NCI-H82 treated with DMSO at 0.1 percent for 48 hours (cell line): ENCODE data around the gene EWSR1.

ENCODE experiments used
- DNase-seq: peaks from one replicate; lab custom pipeline; 2025; ENCODE audit not compliant: unreplicated experiment; lab: John Stamatoyannopoulos, UW

Gene EWSR1

DNA sequence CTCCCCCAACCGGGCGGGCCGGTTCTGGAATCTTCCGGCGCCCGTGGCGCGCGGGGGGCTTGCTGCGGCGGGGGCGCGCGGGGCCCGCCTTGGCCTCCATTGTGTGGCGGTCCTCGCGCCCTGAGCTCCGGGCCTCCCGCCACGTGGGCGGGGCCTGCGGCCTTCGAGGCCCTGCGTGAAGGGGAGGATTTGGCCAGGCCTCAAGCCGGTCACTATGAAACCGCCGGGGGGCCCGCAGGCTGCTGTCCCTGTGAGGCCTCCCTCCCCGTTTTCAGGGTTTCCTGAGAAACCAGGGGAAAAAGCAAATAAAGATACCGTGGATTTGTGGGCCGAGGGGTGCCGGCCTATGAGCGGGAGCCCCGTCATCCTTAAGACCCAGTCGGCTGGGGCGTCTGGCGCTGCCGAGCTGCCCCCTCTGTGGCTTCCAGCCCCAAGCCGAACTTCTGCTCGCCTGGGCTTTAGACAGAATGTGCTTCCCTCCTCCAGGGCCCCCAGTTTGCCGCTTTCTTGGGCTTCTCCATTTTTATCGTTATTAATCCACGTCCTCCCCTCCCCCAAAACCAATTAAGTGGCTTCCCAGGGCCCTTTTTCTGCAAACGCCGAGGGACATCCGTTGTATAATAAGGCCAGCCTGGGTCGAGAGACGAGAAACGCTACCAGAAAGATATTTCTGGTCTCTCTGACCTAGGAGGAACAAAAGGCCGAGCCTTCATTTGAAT, 602 bp downstream of the EWSR1 start:
- DNase-seq, result no peak

DNA sequence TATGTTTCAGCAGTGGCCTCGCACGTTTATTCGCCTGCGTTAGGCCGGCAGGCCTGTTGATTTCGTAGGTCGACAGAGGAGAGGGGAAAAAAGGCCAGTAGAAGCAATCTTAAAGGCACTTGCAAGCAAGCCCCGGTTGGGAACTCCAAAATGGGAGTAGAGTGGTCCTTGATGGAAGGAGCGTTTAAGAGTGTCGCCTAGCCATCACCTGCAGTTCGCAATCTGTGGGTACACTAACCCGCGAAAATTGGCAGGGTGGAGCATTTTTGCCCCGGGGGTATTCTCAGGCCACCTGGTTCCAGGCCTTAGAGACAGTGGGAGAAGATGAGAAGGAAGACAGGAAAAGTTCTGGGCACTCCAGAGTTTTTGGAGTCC, 1.1 kb downstream of the EWSR1 start:
- DNase-seq, result no peak

DNA sequence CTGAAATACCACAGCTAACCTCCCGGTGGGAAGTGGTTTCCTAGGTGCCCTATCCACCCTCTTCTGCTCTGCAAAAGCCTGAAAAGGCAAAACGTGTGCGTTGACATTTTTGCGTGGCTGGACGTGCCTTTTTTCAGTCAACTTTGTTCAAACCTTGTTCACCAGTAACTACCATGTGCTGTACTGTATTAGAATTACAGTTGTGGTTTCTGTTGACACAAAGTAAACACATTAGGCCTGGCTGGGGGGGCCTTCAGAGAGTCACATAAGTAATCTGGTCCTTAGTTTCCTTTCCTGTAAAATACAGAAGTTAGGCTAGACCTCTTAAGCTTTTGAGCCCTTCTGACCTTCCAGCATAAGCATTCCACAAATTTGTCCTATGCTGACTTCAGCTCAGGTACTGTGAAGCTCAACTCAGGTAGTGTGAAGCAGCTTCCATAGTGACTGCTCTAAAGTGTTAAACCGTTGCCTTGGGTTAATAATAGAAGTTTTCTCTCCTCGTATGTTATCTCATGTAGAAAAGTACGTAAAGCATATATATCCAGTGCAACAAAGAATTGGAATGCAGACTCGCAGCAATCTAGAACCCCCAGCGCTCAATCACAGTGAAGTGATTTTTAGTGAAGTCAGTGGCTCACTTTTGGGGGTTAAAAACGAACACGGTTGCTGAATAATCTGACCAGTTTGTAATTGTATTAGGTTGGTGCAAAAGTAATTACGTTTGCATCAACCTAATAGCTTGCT, 1.8 kb downstream of the EWSR1 start:
- no peak for DNase-seq

DNA sequence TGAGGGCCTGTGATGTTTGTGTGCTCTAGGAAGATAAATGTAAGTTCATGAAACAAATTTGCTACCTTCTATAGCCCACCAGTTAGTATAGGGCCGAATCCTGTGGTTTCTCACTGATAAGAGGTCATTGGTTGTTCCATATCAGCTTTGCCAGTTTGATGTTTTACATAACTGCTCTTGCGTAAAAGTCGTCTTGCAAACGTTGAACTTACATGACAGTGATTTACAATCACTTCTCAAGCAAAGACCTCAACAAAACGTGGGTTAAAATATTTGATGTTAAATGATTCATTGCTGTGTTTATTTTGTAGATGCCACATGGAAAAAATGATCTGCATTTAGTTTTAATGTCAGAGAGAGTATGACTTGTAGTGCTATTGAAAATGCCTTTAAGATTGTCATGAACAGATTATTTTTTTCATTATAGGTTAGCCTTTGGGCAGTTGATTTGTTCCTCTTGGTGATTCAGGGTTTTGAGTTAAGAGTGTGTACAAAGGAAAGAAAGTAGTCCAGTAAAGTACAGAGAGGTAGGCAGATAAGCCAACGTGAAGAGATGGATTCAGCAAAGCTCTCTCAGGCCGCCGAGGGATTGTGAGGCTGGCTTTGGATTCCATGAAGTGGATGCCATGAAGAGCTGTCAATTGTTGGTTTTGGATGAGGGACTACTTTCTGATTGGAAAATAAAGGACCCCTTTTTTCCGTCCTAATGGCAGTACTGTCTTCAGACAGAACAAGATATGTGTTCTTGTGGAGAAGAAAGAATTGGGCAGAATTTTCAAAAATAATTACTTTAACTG, 2.6 kb downstream of the EWSR1 start:
- no peak for DNase-seq

DNA sequence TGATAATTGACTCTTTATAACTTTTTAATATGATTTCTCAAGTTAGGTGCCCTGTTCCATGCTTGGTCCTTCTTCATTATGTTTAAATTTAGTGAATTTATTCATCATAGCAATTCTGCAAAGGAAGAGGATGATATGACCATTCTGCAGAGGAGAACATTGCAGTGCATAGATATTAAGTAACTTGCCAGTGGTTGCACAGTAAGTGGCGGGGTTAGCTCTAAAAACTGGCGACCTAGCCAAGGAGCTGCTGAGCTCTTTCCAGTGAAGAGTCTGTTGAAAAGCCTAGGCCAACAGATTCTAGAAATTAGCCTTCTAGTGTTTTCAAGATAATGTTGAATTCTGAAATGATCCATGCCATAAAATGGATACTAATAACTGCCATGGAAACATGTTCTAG, 4.6 kb downstream of the EWSR1 start:
- DNase-seq, result no peak

DNA sequence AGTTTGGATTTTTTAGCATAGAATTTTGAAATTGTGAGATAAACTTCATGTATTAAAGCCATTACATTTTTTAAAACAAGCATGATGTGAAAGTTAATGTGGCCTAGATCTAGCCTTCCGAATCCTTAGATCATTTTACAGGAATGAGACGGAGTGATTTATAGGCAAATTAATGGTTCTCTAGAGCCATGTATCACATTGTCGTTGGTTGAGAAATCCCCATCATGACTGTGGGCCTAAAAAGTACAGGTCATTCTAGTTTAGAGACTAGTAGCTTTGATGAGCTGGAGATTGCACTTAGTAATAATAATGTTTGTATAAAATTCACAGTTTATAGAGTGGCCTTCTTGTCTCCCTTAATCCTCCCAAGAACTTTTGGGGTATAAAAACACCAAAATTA, 7.1 kb downstream of the EWSR1 start:
- DNase-seq, result no peak

DNA sequence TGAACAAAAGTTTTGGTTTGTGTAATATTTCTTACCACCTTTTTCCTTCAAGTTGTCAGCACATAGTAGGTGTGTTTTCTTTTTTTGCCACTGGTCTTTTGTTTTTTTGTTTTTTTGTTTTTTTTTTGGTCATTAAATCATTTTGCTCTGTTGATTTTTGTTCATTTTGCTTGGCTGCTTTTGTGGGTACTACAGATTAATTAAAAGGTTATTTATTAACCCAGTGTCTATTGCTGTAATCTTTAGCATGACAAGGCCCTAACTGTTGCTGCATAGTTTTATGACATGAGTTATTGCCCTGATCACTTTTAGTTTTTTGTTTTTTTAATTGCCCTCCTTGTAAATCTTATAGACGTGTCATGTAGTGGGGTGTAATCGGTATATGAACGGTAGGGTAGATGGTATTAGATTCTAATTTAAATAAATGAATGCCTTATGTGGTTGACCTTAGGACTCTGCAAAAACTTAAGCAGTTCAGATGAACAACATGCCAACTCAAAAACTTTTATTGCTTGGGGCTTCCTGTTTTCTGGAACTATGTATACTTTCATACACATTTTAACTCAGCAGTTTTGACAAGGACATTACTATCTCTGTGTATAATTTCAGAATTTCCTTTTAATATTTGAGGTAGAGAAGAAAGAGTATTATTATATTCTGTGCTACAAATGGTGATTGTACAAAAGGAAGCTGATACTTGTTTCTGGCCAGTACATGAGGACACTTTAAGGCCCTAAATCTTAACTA, 7.9 kb downstream of the EWSR1 start:
- DNase-seq, result no peak

DNA sequence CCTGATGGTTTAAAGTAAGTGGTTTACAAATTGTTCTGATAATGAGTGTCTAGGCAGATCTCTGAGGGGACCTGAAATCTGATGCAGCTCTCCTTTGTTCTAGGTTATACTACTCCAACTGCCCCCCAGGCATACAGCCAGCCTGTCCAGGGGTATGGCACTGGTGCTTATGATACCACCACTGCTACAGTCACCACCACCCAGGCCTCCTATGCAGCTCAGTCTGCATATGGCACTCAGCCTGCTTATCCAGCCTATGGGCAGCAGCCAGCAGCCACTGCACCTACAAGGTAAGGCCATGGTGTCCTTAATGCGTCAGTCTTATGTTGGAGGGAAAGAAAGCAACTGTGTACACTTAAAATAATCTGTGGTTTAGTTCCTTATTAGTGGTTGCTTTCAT, 9.9 kb downstream of the EWSR1 start:
- no peak for DNase-seq

DNA sequence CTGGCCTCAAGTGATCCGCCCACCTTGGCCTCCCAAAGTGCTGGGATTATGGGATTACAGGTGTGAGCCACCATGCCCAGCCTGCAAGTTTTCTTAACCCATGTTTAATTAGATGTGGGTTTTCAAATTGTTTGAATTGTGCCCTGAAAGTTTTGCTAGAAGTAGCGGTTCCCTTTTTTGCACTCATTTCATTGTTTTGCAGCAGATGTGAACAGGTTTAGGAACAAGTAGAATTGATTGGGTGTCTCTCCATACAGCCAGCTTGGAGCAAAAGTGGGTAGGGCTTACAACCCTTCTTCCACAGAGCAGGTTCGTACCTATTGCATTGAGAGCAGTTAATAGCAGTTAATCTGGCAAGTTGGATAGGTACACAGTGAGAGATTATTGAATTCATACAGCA, 16.1 kb downstream of the EWSR1 start:
- no peak for DNase-seq

DNA sequence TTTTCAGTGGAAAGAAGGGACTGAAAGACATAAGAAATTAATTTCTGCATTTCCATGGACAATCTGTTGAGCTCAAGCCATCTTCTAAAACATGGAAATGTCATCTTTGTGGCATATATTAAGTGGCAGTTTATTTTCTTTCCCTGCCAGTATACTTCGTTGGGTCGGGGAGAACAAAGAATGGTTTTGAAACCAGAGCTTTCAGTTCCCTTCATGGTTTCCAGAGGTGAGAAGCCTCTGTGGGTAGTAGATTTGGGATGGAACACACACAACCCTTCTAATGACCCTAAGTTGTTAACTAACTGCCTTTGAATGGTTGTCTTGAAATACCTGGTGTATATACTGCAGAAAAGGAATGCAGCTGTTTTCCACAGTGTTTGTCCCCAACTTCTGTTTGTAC, 20.8 kb downstream of the EWSR1 start:
- DNase-seq, result no peak

DNA sequence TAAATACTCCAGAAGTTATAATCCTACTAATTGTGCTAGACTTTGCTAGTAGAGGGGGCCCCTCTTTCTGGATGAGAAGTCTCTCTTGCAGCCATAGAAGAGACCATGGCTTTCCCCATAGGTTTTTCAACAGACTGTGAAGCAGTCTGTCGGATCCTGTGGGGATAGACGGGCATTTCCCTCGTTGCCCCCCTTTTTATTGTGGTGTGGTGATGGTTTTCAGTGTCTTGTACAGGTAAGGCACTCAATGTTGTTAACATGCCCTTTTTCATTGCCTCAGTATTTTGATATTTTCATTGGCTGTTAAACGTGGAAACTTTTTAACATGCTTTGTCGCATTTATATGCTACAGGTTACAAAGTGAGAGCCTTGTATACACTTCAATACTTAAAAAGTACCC, 22.0 kb downstream of the EWSR1 start:
- no peak for DNase-seq

DNA sequence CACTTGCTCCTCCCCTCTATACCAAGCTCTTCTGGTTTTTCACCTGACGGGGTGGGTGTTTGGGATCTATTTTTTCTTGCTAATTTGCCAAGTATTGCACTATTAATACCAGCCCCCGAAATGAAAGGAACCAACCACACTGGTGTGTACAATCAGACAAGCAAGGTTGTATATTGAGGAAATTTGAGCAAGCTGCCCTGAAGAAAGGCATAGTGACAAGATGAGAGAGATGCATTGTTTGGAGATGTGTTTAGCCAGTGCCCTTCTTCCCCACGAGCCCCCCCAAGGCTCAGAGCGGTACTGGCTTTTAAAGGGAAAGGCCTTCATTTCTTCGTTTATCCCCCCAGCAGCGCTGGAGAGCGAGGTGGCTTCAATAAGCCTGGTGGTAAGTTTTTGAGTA, 23.1 kb downstream of the EWSR1 start:
- DNase-seq, result no peak

DNA sequence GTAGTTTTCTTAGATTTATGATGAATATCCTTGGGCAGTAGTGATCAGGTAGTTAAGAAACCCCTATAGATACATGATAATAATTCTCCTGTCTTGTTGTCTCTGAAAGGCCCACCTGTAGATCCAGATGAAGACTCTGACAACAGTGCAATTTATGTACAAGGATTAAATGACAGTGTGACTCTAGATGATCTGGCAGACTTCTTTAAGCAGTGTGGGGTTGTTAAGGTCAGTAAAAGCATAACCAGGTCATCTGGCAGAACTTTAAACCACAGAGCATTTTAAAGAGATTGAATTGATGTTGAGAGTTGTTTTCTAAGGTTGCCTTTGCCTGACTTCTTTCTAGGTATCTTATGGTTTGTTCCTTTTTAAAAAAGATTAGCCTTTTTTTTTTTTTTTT, 24.3 kb downstream of the EWSR1 start:
- DNase-seq, result no peak

DNA sequence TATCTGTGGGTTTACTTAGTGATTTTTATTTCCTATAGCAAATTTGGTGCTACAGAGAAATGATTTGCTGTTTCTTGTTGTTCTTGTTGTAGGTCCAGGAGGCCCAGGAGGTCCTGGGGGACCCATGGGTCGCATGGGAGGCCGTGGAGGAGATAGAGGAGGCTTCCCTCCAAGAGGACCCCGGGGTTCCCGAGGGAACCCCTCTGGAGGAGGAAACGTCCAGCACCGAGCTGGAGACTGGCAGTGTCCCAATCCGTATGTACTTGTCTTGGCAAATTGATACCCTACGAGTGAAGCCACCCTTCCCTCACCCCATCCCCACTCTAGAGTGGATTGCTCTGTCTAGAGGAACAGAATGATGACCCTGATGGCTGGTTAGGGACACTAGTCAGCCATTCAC, 30.6 kb downstream of the EWSR1 start:
- no peak for DNase-seq

DNA sequence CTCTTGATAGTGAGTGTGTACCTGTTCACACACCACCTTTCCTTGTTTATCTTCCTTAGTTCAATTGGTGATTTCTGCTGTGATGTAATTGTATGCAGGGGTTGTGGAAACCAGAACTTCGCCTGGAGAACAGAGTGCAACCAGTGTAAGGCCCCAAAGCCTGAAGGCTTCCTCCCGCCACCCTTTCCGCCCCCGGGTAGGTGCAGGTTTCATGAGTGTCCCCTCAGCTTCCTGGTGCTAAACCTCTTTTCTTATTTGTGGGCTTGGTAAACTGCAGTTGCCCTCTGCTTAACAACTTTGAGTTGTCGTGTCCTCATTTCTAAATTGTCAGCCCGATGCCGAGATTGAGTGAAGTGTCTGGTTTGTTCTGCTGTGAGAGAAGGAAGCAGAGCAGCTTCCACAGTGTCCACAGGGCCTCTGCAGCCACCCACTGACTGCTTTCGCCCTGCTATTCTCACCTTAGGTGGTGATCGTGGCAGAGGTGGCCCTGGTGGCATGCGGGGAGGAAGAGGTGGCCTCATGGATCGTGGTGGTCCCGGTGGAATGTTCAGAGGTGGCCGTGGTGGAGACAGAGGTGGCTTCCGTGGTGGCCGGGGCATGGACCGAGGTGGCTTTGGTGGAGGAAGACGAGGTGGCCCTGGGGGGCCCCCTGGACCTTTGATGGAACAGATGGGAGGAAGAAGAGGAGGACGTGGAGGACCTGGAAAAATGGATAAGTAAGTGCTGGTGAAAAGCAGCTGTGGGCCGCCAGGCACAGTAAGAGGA, 31.2 kb downstream of the EWSR1 start:
- no peak for DNase-seq

DNA sequence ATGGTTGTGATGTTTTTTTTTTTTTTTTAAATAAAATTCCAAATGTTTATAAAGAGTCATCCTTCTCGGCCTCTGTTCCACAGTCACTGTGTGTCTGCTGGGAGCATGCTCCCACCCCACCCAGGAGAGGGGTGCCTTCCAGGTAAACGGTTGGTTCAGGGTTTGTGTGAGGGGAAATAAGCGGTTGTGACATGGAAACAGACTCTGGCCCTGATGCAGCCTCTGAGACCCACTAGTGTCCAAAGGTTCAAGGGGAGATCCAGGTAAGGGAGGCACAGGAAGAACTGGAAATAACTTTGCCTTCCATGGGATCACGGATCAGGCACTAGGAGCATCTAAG, 32.4 kb downstream of the EWSR1 start:
- DNase-seq, result no peak

DNA sequence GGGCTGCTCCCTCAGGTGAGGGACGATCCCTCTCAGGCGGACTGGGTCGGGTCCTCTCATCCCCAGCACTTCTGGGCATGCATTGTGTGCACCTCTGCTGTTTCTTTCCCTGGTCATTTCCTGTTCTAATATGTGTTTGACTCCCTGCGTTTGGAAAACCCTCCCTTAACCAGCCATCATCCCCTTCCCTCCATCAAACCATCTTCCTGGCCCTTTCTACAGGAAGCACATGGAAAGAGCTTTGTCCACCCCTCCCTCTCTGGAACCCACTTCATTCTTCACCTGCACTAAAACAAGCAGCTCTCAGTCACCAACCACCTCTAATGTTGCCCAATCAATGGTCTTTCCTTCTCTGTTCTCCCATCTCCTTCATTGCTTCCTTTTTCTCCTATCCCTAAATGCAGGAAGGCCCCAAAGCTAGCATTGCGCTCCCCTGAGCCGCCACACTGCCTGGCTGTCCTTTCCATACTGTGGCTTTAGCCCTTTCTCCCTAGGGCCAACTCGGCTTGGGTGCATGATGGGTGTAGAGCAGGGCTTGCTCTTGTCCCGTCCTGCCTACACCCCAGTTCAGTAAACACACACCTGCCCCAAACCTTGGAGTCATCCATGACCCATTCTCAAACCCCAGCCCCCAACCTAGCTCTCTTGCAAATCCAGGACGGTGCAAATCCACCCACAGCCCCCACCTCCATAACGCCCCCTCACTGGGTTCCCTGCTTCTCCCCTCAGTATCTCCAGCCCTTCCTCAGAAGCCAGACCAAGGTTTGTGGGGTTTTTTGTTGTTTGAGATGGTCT, 32.9 kb downstream of the EWSR1 start:
- DNase-seq, result no peak

DNA sequence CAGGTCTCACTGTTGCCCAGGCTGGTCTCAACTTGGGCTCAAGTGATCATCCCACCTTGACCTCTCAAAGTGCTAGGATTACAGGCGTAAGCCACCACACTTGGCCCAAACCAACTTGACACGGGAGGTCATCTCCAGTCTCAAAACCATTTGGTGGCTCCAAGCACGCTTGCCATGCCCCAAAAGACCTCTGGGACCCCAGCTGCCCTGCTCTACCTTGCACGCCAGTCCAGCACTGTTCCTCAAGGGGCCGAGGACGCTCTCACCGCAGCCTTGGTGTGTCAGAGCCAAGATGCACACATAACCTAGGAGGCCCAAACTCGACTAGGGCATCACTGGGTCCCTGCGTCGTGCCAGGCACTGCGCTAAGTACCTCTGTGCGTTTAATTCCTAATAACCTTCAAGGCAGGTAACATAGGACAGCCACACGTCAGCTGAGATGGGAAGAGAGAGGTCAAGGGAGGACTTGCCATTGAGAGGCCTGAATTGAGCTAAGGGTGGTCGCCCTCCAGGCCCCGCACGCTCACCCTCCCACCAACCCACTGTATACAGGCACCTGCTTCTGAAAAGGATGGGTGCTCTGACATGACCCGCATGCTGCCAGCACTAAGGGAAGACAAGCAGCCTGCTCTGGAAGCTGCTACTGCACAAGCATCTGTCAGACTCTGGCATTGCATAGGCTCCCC, 33.8 kb downstream of the EWSR1 start:
- DNase-seq, result no peak

DNA sequence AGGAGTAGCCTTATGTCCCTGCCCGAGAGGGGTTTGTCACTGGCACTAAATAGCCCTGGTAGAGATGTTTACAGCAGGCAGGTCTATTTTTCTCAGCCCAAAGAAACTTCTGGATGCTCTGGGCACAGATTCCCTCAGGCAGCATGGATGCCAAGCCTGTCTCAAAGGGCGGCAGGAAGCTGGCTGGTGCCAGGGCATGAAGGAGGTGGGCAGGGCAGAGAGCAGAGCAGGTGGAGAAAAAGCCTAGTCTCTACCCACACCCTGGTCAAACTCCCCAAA, 34.3 kb downstream of the EWSR1 start:
- DNase-seq, result no peak
